ENCODE results near the gene GRAP2. TPM values are rescaled to one million over a fixed set of nuclear protein-coding genes. Genes with fewer than 3 reads are reported as not detected.
"Not testable (repeated sequence)": the region's sequence is repeated elsewhere in the genome, so short reads cannot be mapped to it uniquely, and the experiment has no call there.

Gene GRAP2
- total and polyA plus RNA-seq, 2 of the 13 experiments (the other 11 are each of a cell fraction or from before 2014, with no cell fraction given), result 0.15 TPM; not detected in 1

DNA sequence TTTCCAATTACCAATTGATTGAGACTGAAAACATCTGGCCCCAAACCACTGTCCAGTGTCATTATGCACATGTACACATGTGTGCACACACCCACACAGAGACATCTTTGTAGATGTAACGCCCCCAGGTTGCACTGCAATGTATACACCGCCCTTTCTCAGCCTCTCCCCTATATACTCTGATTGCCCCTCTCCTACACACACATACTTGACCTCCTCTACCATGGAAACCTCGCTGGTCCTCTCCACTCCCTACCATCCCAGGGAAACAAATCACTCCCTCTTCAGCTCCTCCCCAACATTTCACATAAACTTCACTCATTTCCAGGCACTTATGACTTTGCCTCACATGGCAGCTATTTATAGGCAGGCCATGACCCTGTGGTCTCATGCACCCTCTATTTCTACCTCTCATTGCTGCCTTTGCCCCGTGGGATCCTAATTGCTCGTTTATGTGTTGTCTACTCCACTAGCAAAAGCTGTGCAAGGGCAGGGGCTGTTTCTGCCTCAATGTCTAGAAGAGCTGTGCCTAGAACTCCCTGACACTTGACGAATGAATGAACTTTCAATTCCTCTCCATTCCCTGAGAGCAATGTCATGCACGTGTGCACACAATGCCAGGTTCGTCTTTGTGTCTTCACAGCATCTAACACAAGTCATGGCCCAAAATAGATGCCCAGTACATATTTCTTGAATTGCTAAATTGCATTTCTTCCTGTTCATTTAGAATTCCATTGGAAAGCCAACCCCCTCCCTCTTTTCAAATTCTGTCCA is 49.3 kb downstream of the GRAP2 start:
- ATAC-seq (no peak), FAIRE-seq (no peak), DNase-seq (ENCODE audit: low spot score) (no peak)
- no peak overlapping the region for H3K4me2 ChIP-seq (ENCODE audit: low read depth, low read length)
- H3K79me2 ChIP-seq (ENCODE audit: insufficient read depth, low read length), result no peaks in the 10 kb centered on the region
- H3K4me3 ChIP-seq (replicated peaks in 1 of 3; ENCODE audit: insufficient read depth in 1 of 3, low read depth in 2 of 3, low read length in 3 of 3), result no peak overlapping the region
- no TSS peak for BruUV-seq (replicated peaks)
- no peaks in the 10 kb centered on the region for H4K20me1 ChIP-seq (ENCODE audit: insufficient read depth, low read length)
- H3K27ac ChIP-seq (ENCODE audit: extremely low read length, insufficient read depth, low read length), result no peak overlapping the region
- ChIA-PET POLR2A (no interaction called here), CTCF (ENCODE audit: low intra/inter-chr PET ratio, low total read pairs) (no interaction called here)
- H2AFZ ChIP-seq (ENCODE audit: low read length), result no peak overlapping the region
- peaks cover 23% of the 10 kb centered on the region for H3K4me1 ChIP-seq (ENCODE audit: insufficient read depth, low read length)
- intact Hi-C loops (cut with micrococcal nuclease; ENCODE audit: unreplicated experiment), result no loop called here
- H3K9me3 ChIP-seq (ENCODE audit: low read length), result no peaks in the 10 kb centered on the region
- TF ChIP-seq SIX4 (CRISPR knock-in tag; IDR thresholded peaks at IDR 0.05), result no peak
- TF ChIP-seq ZNF737 (CRISPR knock-in tag; IDR thresholded peaks at IDR 0.05; ENCODE audit: borderline replicate concordance), result no peak
- TF ChIP-seq ZBTB26 (CRISPR knock-in tag; IDR thresholded peaks at IDR 0.05; ENCODE audit: borderline replicate concordance), result no peak
- TF ChIP-seq RELA (CRISPR knock-in tag; IDR thresholded peaks at IDR 0.05), result no peak
- no peak for TF ChIP-seq SP1 (IDR thresholded peaks at IDR 0.05)
- TF ChIP-seq SP1 (CRISPR knock-in tag; IDR thresholded peaks at IDR 0.05), result no peak
- TF ChIP-seq HNRNPL (IDR thresholded peaks at IDR 0.05; ENCODE audit: low read depth, low read length), result no peak
- no peak overlapping the region for H3K9ac ChIP-seq (ENCODE audit: insufficient read depth, low read depth, low read length)
- no peaks in the 10 kb centered on the region for H3K36me3 ChIP-seq (replicated peaks in 1 of 2; ENCODE audit: control insufficient read depth in 1 of 2, insufficient read depth in 2 of 2, low read length in 2 of 2)
- peaks cover 0 to 7% of the 10 kb centered on the region in 2 experiments; a peak in 2 of 5 replicates for H3K27me3 ChIP-seq (ENCODE audit: control insufficient read depth in 1 of 2, insufficient read depth in 2 of 2, low read length in 2 of 2)
- 8% methylated on average over 8 of the region's 8 CpGs for WGBS (ENCODE audit: low lambda C conversion rate)
- in situ Hi-C loops (cut with HindIII; ENCODE audit: extremely low pct_ligation_motif_present, low pct_unique_long_range_greater_than_20kb), result no loop called here

- WGBS (ENCODE audit: low lambda C conversion rate), result 50% methylated on average over 10 of the region's 11 CpGs
- H3K79me2 ChIP-seq (ENCODE audit: insufficient read depth, low read length); H4K20me1 ChIP-seq (ENCODE audit: insufficient read depth, low read length); H3K9ac ChIP-seq (ENCODE audit: insufficient read depth, low read depth, low read length); CTCF ChIA-PET (ENCODE audit: low intra/inter-chr PET ratio, low total read pairs); BruUV-seq (replicated peaks); in situ Hi-C loops (cut with HindIII; ENCODE audit: extremely low pct_ligation_motif_present, low pct_unique_long_range_greater_than_20kb); H3K9me3 ChIP-seq (ENCODE audit: low read length); DNase-seq (ENCODE audit: low spot score); H3K27me3 ChIP-seq (ENCODE audit: control insufficient read depth in 1 of 2, insufficient read depth in 2 of 2, low read length in 2 of 2); intact Hi-C loops (cut with micrococcal nuclease; ENCODE audit: unreplicated experiment); H3K36me3 ChIP-seq (replicated peaks in 1 of 2; ENCODE audit: control insufficient read depth in 1 of 2, insufficient read depth in 2 of 2, low read length in 2 of 2); POLR2A ChIA-PET; ATAC-seq; H2AFZ ChIP-seq (ENCODE audit: low read length); H3K4me2 ChIP-seq (ENCODE audit: low read depth, low read length); H3K4me3 ChIP-seq (replicated peaks in 1 of 3; ENCODE audit: insufficient read depth in 1 of 3, low read depth in 2 of 3, low read length in 3 of 3); H3K27ac ChIP-seq (ENCODE audit: extremely low read length, insufficient read depth, low read length); FAIRE-seq: not testable (repeated sequence)
- H3K4me1 ChIP-seq (ENCODE audit: insufficient read depth, low read length), result peaks cover 22% of the 10 kb centered on the region
Measured at GRCh38 chr22:39951603-39952293, 50.9 kb downstream of the GRAP2 start.

All from HepG2 (cell line).